Measurements from ENCODE around the gene GNB5. TPM values are rescaled to one million over a fixed set of nuclear protein-coding genes. Genes with fewer than 3 reads are reported as not detected.

GNB5 gene
- total and polyA plus RNA-seq, 2 of the 13 experiments (the other 11 are each of a cell fraction or from before 2014, with no cell fraction given), result 13.7 to 14.4 TPM

GRCh38 chr15:52113235-52113634 is 78.0 kb downstream of the GNB5 start:
- no peaks in the 10 kb centered on the region for H3K79me2 ChIP-seq (ENCODE audit: insufficient read depth, low read length)
- H3K4me3 ChIP-seq (replicated peaks in 1 of 3; ENCODE audit: insufficient read depth in 1 of 3, low read depth in 2 of 3, low read length in 3 of 3), result no peak overlapping the region
- H3K4me1 ChIP-seq (ENCODE audit: insufficient read depth, low read length), result peaks cover 67% of the 10 kb centered on the region
- H3K4me2 ChIP-seq (ENCODE audit: low read depth, low read length), result no peak overlapping the region
- no peaks in the 10 kb centered on the region for H4K20me1 ChIP-seq (ENCODE audit: insufficient read depth, low read length)
- intact Hi-C loops (cut with micrococcal nuclease; ENCODE audit: unreplicated experiment), result no loop called here
- H3K27ac ChIP-seq (ENCODE audit: extremely low read length, insufficient read depth, low read length), result no peak overlapping the region
- 91% methylated on average over 3 of the region's 3 CpGs for WGBS (ENCODE audit: low lambda C conversion rate)
- POLR2A ChIA-PET, result no interaction called here
- no peaks in the 10 kb centered on the region for H3K9me3 ChIP-seq (ENCODE audit: low read length)
- BruUV-seq (replicated peaks), result no TSS peak
- in situ Hi-C loops (cut with HindIII; ENCODE audit: extremely low pct_ligation_motif_present, low pct_unique_long_range_greater_than_20kb), result no loop called here
- CTCF ChIA-PET (ENCODE audit: low intra/inter-chr PET ratio, low total read pairs), result no interaction called here
- H2AFZ ChIP-seq (ENCODE audit: low read length), result no peak overlapping the region
- ATAC-seq (no peak), FAIRE-seq (no peak), DNase-seq (ENCODE audit: low spot score) (no peak)
- no peaks in the 10 kb centered on the region for H3K27me3 ChIP-seq (ENCODE audit: control insufficient read depth in 1 of 2, insufficient read depth in 2 of 2, low read length in 2 of 2)
- TF ChIP-seq ZNF292 (CRISPR knock-in tag; IDR thresholded peaks at IDR 0.05; ENCODE audit: borderline replicate concordance, low read depth) (no peak), SP1 (IDR thresholded peaks at IDR 0.05) (no peak), SP1 (CRISPR knock-in tag; IDR thresholded peaks at IDR 0.05) (no peak), PBX3 (CRISPR knock-in tag; IDR thresholded peaks at IDR 0.05; ENCODE audit: borderline replicate concordance) (no peak), ZNF101 (CRISPR knock-in tag; IDR thresholded peaks at IDR 0.05; ENCODE audit: borderline replicate concordance, low read depth) (no peak), SIN3B (IDR thresholded peaks at IDR 0.05; ENCODE audit: low read length) (no peak), ZNF460 (CRISPR knock-in tag; IDR thresholded peaks at IDR 0.05; ENCODE audit: borderline replicate concordance) (no peak), ZNF674 (CRISPR knock-in tag; IDR thresholded peaks at IDR 0.05; ENCODE audit: low read depth) (no peak), MTA1 (CRISPR knock-in tag; IDR thresholded peaks at IDR 0.05; ENCODE audit: borderline replicate concordance) (no peak), ZNF550 (CRISPR knock-in tag; IDR thresholded peaks at IDR 0.05; ENCODE audit: borderline replicate concordance) (no peak), ZNF678 (CRISPR knock-in tag; IDR thresholded peaks at IDR 0.05) (no peak), MTF1 (CRISPR knock-in tag; IDR thresholded peaks at IDR 0.05) (no peak), ATF7-NPFF (CRISPR knock-in tag; IDR thresholded peaks at IDR 0.05; ENCODE audit: low read depth) (no peak), ZSCAN9 (CRISPR knock-in tag; IDR thresholded peaks at IDR 0.05; ENCODE audit: borderline replicate concordance) (no peak), NFATC3 (CRISPR knock-in tag; IDR thresholded peaks at IDR 0.05) (no peak), ZBTB39 (CRISPR knock-in tag; IDR thresholded peaks at IDR 0.05) (no peak), RARA (CRISPR knock-in tag; IDR thresholded peaks at IDR 0.05) (no peak)
- H3K36me3 ChIP-seq (replicated peaks in 1 of 2; ENCODE audit: control insufficient read depth in 1 of 2, insufficient read depth in 2 of 2, low read length in 2 of 2), result no peaks in the 10 kb centered on the region
- H3K9ac ChIP-seq (ENCODE audit: insufficient read depth, low read depth, low read length), result no peak overlapping the region

Measured in HepG2 (cell line).